Hepatocyte (in vitro differentiated cells): ENCODE results near the gene SCRT2.

Source experiments
- CTCF ChIP-seq: fragments of 200-600 bp; sonication (generic); IDR thresholded peaks from 2 replicates; pipeline ENCODE4 v1.5.1; 2016; ENCODE audit warnings: antibody characterized with exemption, mild to moderate bottlenecking; ENCODE audit not compliant: poor library complexity
- EZH2 ChIP-seq: fragments of 200-600 bp; sonication (generic); IDR thresholded peaks from 2 replicates; pipeline ENCODE4 v1.6.1; 2016; ENCODE audit warnings: antibody characterized with exemption, mild to moderate bottlenecking, borderline replicate concordance
- EZH2phosphoT487 ChIP-seq: fragments of 200-600 bp; sonication (generic); IDR thresholded peaks from one replicate; pipeline ENCODE4 v1.6.1; 2018; ENCODE audit warnings: antibody characterized with exemption, mild to moderate bottlenecking, low read depth, moderate library complexity; ENCODE audit not compliant: unreplicated experiment, severe bottlenecking

GRCh38 chr20:664151-664550 lies 11.5 kb downstream of the SCRT2 start:
- TF ChIP-seq CTCF (no peak), EZH2 (no peak), EZH2phosphoT487 (no peak)
